ENCODE measurements around the gene MEGF11. TPM values are rescaled to one million over a fixed set of nuclear protein-coding genes. Genes with fewer than 3 reads are reported as not detected.

Gene MEGF11
- total RNA-seq, 1 donor from 2014 or later: 0.60 TPM

GRCh38 chr15:66126031-66126441 is 127.5 kb downstream of the MEGF11 start:
- Mint-ChIP-seq H3K27me3 (peaks cover 31% of the 10 kb centered on the region), H3K4me3 (ENCODE audit: low read depth) (no peak overlapping the region), H3K4me1 (ENCODE audit: low read depth) (peaks cover 18% of the 10 kb centered on the region), H3K27ac (no peak overlapping the region), H3K36me3 (ENCODE audit: insufficient read depth) (no peaks in the 10 kb centered on the region), H3K9me3 (ENCODE audit: low read depth) (no peaks in the 10 kb centered on the region)
- DNase-seq (ENCODE audit: low spot score, unreplicated experiment): no peak
- TF ChIP-seq, protein P1, sequence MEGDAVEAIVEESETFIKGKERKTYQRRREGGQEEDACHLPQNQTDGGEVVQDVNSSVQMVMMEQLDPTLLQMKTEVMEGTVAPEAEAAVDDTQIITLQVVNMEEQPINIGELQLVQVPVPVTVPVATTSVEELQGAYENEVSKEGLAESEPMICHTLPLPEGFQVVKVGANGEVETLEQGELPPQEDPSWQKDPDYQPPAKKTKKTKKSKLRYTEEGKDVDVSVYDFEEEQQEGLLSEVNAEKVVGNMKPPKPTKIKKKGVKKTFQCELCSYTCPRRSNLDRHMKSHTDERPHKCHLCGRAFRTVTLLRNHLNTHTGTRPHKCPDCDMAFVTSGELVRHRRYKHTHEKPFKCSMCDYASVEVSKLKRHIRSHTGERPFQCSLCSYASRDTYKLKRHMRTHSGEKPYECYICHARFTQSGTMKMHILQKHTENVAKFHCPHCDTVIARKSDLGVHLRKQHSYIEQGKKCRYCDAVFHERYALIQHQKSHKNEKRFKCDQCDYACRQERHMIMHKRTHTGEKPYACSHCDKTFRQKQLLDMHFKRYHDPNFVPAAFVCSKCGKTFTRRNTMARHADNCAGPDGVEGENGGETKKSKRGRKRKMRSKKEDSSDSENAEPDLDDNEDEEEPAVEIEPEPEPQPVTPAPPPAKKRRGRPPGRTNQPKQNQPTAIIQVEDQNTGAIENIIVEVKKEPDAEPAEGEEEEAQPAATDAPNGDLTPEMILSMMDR (IDR thresholded peaks at IDR 0.05; ENCODE audit: unreplicated experiment): no peak

DNA sequence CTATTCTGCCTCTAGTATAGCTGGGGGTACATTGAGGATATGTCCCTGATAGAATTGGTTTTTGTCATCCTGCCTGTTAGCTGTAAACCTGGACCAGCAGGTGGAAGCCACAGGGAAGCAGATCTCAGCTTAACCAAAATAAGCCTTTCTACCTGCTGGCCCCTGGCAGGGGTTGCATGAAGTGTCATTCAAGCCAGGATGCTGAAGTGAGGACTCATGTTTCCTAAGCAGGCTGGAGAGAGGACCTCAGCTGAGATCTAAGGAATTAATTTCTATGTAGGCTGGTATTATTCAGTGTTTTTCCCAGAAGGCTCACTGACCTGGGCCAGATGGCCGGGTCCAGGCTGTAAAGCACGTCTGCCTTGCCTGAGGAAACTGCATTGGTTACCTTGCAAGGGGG is 128.9 kb downstream of the MEGF11 start:
- Mint-ChIP-seq H3K27ac (no peak overlapping the region), H3K27me3 (peaks cover 34% of the 10 kb centered on the region), H3K4me3 (ENCODE audit: low read depth) (no peak overlapping the region), H3K4me1 (ENCODE audit: low read depth) (peaks cover 10% of the 10 kb centered on the region), H3K36me3 (ENCODE audit: insufficient read depth) (no peaks in the 10 kb centered on the region), H3K9me3 (ENCODE audit: low read depth) (no peaks in the 10 kb centered on the region)
- no peak for DNase-seq (ENCODE audit: low spot score, unreplicated experiment)
- TF ChIP-seq, protein P1 (IDR thresholded peaks at IDR 0.05; ENCODE audit: unreplicated experiment): no peak

DNA sequence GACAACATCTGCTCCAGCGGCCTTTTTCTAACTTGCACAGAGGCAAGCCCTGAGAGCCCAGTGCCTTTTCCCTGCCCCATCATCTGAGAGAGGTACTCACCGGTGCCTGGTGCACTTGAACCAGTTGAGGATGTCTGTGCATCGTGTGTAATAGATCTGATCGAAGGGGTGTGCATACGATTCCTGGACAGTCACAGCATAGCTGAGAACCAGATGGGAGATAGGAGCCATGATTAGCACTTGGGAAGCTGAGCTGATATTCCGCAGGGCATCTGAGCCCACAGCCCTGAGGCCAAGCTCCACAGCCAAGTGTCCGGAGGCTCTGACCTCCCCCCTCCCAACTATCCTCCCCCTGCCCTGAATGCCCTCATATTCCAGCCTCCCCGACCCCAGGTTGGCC is 129.8 kb downstream of the MEGF11 start:
- Mint-ChIP-seq H3K27ac (no peak overlapping the region), H3K36me3 (ENCODE audit: insufficient read depth) (no peaks in the 10 kb centered on the region), H3K4me1 (ENCODE audit: low read depth) (peaks cover 2% of the 10 kb centered on the region), H3K27me3 (peaks cover 34% of the 10 kb centered on the region), H3K9me3 (ENCODE audit: low read depth) (no peaks in the 10 kb centered on the region), H3K4me3 (ENCODE audit: low read depth) (no peak overlapping the region)
- DNase-seq (ENCODE audit: low spot score, unreplicated experiment): no peak
- TF ChIP-seq, protein P1 (IDR thresholded peaks at IDR 0.05; ENCODE audit: unreplicated experiment): no peak

- no peaks in the 10 kb centered on the region for H3K9me3 Mint-ChIP-seq (ENCODE audit: low read depth)
- peaks cover 2% of the 10 kb centered on the region for H3K4me1 Mint-ChIP-seq (ENCODE audit: low read depth)
- no peak overlapping the region for H3K4me3 Mint-ChIP-seq (ENCODE audit: low read depth)
- peaks cover 39% of the 10 kb centered on the region for H3K27me3 Mint-ChIP-seq
- no peak for DNase-seq (ENCODE audit: low spot score, unreplicated experiment)
- H3K36me3 Mint-ChIP-seq (ENCODE audit: insufficient read depth): no peaks in the 10 kb centered on the region
- no peak overlapping the region for H3K27ac Mint-ChIP-seq
- TF ChIP-seq, protein P1 (IDR thresholded peaks at IDR 0.05; ENCODE audit: unreplicated experiment): no peak
Observed at GRCh38 chr15:66120422-66120821, 133.1 kb downstream of the MEGF11 start.

- Mint-ChIP-seq H3K27ac (no peak overlapping the region), H3K4me1 (ENCODE audit: low read depth) (peaks cover 2% of the 10 kb centered on the region), H3K4me3 (ENCODE audit: low read depth) (no peak overlapping the region), H3K36me3 (ENCODE audit: insufficient read depth) (no peaks in the 10 kb centered on the region), H3K27me3 (peaks cover 39% of the 10 kb centered on the region), H3K9me3 (ENCODE audit: low read depth) (no peaks in the 10 kb centered on the region)
- TF ChIP-seq, protein P1 (IDR thresholded peaks at IDR 0.05; ENCODE audit: unreplicated experiment): no peak
- no peak for DNase-seq (ENCODE audit: low spot score, unreplicated experiment)
Observed at GRCh38 chr15:66117841-66118240, 135.7 kb downstream of the MEGF11 start.
